GM12864 (cell line): ENCODE measurements around the gene SKA1.
A peak's percentile ranks its signal among the peaks of the same experiment; 100 is the strongest.

Source experiments
- DNase-seq: peaks from one replicate; pipeline ENCODE4 v3.0.0-alpha.2; 2011; ENCODE audit warnings: low read depth
- H3K4me3 ChIP-seq: 2 replicates; pipeline ENCODE4 v1.5.1; 2011; ENCODE audit warnings: mild to moderate bottlenecking, low read depth, low read length, control low read depth
- CTCF ChIP-seq: IDR thresholded peaks from 2 replicates; pipeline ENCODE4 v1.5.1; 2011; ENCODE audit warnings: low read depth, mild to moderate bottlenecking, moderate library complexity, low read length, control low read depth, inconsistent platforms; ENCODE audit errors: missing control alignments

Gene SKA1

DNA sequence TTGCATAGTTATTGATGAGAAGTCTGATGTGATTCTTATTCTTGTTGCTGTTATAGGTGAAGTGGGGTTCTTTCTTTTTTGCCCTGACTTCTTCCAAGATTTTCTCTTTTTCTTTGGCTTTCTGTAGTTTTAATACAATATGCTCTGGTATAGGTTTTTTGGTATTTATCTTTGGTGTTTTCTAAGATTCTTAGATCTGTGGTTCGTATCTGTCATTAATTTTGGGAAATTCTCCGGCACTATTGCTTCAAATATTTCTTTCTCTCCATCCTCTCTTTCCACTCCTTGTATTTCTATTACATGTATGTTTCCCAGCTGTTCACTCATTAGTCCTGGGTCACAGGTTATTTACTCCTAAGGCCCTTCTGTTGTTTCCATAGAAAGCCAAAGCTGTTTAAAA is 43.8 kb downstream of the SKA1 start:
- TF ChIP-seq CTCF = no peak
- no peak for DNase-seq
- no peak overlapping the region for H3K4me3 ChIP-seq

- H3K4me3 ChIP-seq = no peak overlapping the region
- TF ChIP-seq CTCF = no peak
- no peak for DNase-seq
Observed at GRCh38 chr18:50422286-50422898, 47.5 kb downstream of the SKA1 start.

DNA sequence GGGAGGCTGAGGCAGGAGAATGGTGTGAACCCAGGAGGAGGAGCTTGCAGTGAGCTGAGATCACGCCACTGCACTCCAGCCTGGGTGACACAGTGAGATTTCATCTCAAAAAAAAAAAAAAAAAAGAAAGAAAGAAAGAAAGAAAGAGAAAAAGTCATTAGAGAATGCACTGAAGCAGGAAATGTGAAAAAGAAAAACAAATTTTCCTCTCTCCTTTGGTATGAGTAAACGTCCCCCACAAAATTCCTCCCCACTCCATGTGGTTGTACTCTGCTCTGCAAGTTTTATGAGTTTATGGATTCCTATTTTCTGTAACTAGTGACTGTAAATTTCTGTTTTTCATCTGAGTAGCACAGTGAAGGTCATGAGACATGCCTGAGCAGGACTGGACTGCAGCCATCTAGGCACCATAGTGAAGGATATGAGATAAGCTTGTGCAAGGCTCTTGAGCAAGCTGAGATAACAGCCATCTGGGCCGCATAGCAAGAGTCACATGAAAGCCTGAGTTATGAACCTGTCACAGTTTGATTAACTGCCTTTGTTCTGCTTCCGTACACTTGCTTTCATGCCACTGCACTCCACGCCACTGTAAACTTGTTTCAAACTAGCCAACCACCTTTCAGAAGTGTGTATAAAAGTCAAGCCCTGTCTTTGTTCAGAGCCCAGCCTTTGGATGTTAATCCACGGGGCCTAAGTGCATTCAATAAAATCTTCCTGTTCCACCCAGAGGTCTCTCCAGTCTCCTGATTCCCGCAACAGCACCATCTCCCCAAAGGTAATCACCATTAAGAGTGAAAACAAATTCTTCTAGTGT is 50.2 kb downstream of the SKA1 start:
- no peak for DNase-seq
- no peak overlapping the region for H3K4me3 ChIP-seq
- TF ChIP-seq CTCF = no peak

GRCh38 chr18:50427896-50428295 is 53.0 kb downstream of the SKA1 start:
- no peak for TF ChIP-seq CTCF
- no peak for DNase-seq
- H3K4me3 ChIP-seq = no peak overlapping the region

- no peak for TF ChIP-seq CTCF
- DNase-seq = no peak
- H3K4me3 ChIP-seq = no peak overlapping the region
Observed at GRCh38 chr18:50428531-50429206, 53.8 kb downstream of the SKA1 start.

- peak; percentile 29 for TF ChIP-seq CTCF
- H3K4me3 ChIP-seq = no peak overlapping the region
- DNase-seq = no peak
Observed at GRCh38 chr18:50429207-50429948, 54.5 kb downstream of the SKA1 start.
